OCI-LY1 (cell line): ENCODE results near the gene EBF4.

ENCODE experiments used
- EZH2 ChIP-seq: fragments of 200-600 bp; sonication (generic), shearing (Covaris generic); IDR thresholded peaks from 2 replicates; pipeline ENCODE4 v1.8.0; 2017; ENCODE audit warnings: borderline replicate concordance, mixed run types, mild to moderate bottlenecking, antibody characterized with exemption, low read length, moderate library complexity, mixed read lengths
- TF ChIP-seq, protein P1 (sequence below): fragments of 200-600 bp; sonication (generic), shearing (Covaris generic); IDR thresholded peaks from 2 replicates; pipeline ENCODE4 v1.5.1; 2017; ENCODE audit warnings: mild to moderate bottlenecking, antibody characterized with exemption, low read length, moderate library complexity, mixed read lengths

DNA sequence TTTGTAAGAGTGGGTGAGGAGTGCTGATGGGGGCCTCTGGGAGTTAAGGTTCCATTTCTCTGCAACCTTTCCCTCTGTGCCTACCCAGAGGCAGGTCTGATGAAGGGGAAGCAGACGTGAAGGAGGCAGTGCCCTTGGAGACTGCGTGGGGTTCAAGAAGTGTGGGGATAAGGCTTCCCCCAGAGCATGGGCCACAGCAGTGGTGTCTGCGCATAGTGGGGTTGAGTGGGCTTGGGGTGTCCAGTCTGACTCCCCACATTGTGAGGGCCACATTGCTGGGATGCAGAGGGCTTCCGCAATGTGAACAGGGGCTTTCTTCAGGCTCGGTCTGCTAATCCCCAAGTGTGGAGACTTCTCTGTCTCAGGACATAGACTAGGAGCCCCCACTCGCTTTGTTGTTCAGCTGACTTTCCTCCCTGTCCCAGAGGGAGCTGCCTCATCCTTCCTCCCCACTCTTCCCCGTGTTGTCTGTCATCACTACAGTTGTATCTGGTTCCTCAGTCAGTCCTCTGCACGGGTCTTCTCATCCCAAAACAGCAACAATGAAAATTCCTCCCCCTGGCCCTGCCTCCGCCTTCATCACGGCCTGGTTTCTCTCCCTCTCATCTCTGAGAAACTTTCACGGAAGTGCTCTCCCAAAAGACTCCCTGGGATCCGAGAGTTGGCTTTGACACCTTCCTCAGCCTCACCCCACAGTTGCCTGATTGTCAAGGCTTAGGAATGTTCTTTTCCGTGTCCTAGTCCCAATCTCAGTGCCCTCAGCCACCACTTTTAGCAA is 2.8 kb downstream of the EBF4 start:
- TF ChIP-seq, protein P1, sequence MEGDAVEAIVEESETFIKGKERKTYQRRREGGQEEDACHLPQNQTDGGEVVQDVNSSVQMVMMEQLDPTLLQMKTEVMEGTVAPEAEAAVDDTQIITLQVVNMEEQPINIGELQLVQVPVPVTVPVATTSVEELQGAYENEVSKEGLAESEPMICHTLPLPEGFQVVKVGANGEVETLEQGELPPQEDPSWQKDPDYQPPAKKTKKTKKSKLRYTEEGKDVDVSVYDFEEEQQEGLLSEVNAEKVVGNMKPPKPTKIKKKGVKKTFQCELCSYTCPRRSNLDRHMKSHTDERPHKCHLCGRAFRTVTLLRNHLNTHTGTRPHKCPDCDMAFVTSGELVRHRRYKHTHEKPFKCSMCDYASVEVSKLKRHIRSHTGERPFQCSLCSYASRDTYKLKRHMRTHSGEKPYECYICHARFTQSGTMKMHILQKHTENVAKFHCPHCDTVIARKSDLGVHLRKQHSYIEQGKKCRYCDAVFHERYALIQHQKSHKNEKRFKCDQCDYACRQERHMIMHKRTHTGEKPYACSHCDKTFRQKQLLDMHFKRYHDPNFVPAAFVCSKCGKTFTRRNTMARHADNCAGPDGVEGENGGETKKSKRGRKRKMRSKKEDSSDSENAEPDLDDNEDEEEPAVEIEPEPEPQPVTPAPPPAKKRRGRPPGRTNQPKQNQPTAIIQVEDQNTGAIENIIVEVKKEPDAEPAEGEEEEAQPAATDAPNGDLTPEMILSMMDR: no peak
- TF ChIP-seq EZH2: no peak
